ENCODE results near the gene NFIX. TPM values are rescaled to one million over a fixed set of nuclear protein-coding genes. Genes with fewer than 3 reads are reported as not detected.

Gene NFIX
- 135 and 155 TPM in 2 replicates for total RNA-seq

DNA sequence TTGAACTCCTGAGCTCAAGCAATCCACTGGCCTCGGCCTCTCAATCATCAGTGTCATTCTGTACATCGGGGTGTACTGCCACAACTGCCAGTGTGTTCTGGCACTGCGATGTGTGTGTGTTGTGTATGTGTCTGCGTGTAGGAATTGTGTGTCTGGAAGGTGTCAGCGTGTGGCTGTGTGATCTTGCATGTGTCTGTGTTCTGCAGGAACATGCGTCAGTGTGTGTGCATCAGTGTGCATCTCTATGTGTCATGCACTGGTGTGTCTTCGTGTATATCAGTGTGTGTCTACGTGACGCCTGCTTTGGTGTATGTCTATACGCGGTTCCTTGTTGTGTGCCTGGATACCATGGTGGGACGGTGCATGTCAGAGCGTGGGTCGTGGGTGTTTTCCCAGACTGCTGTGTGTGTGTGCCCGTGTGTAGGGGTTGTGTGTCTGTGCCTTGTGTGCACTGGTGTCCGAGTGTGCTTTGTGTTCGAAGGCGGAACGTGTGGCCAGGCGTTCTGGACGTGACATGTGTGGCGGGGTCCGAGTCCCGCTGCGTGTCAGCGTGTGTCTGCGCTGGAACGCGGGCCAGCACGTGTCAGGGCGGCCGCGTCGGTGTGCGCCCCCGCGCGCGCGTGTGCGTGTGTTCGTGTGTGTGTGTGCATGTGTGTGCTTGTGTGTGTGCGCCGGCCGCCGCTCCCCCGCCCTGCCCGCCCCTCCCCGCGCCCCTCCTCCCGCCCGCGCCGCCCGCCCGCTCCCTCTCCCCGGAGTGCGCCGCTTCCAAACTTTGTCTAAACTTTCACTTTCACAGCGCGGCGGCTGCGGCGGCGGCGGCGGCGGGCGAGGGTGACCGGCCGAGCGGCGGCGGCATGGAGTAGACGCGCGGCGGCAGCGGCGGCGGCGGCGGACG is at the start of gene NFIX:
TSS of gene NFIX (plus strand) at position 775 of the 895 bp plus-strand sequence. CDS start 363 bp downstream, outside the sequence.

DNA sequence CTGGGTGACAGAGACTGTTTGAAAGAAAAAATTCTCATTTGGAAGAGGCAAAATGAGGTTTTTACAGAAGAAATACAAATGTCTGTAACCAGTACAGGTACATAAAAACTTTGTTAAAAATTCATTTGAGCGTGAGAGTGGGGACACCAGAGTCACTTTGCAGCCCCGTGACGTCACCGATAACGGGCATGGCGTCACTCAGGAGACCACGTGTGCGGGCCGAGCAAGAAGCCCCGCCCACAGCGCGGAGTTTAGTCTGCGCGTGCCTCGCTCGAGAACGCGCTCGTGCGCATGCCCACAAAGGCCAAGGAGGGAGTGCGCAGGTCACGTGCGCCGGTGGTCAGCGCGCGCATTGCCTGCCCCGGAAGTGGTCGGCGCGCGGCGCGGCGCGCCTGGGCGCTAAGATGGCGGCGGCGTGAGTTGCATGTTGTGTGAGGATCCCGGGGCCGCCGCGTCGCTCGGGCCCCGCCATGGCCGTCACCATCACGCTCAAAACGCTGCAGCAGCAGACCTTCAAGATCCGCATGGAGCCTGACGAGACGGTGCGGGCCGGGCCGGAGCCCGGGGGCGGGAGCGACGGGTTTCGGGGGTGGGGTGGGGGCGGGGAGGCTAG is 49.7 kb upstream of the NFIX start, which contains the start of gene RAD23A:
TSS of gene RAD23A (plus strand) at position 384 of the 613 bp plus-strand sequence. CDS start at position 471, 87 bp downstream.

DNA sequence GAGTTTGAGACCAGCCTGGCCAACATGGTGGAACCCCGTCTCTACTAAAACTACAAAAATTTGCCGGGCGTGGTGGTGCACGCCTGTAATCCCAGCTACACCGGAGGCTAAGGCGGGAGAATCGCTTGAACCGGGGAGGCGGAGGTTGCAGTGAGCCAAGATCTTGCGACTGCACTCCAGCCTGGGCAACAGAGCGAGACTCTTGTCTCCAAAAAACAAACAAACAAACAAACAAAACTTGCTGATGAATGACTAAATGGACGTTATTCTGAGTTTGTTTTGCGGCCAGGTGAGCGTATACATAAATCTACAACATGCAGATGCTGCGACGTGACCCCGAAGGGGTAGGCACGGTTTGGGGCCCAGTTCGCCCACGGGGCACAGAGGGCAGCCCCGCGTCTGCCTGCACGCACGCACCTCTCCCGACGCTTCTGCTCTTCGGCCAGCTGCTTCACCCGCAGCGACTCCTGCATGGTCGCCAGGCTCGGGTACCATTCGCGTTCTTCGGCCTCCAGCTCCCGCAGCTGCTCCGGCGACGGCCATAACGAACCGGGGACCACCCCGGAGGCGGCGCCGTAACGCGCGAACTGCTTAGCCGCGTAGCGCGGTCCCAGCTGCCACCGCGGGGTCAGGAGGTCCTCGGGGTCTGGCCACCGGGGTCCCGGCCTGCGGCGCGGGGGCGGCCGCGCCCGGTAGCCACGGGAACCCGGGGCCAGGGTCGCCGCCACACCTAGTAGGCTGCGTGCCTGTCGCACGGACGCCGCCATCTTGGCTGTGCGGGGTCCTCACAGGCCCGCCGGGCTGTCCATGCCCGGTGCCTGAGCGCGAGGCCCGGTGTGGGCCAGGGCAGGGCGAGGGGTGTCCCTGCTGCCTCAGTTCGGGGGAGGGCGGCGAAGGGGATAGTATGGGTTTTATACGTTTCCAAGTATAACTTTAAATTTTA is 38.6 kb upstream of the NFIX start, which contains the start of gene GADD45GIP1:
TSS of gene GADD45GIP1 (minus strand) at position 778 of the 943 bp plus-strand sequence. CDS start at position 767, 11 bp downstream.

GRCh38 chr19:12969292-12969988 is 25.8 kb upstream of the NFIX start, which contains the start of gene DAND5:
DAND5 (plus strand) TSS chr19:12969576; CDS start chr19:12969661, 85 bp downstream.

DNA sequence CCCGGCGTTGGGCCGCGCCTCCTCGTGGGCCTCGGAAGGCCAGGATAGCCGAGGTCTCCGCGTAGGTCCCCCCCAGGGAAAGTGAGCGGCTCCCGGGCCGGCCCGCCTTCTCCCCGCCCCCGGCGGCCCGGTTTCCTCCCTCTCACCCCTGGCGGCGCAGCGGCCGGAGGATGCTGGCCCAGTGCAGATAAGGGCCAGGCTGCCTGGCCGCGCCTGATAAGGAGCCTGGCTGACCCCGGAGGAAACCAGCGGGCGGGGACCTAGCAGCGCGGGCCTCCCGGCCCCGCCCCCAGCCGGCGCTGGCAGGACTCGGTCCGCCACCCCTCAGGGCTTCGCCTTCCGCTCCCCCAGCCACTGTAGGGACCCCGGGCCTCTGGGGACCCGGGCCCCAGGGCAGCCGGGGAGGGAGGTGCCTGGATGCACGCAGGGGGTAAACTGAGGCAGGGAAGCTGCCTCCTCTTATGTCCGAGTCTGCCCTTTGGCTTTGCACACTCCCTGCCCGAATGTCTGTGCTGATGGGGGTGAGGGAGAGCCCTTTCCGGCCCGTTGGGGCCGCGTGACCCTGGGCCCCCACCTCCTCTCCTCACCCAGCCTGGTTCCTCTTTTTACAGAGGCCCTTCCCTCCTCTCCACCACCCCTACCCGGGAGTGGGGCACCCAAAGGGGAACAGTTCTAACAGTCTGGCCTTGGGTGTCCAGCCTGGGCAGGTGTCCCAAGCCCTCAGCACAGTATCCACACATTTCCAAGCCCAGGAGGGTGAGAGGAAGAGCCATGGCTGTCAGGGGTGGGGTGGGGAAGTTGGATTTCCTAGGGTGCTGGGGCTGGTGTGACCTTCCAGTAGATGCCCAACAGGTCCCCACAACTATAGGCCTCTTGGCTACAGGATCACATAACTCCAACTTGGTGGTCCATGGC is 107.6 kb downstream of the NFIX start, which contains the start of gene LYL1:
TSS of gene LYL1 (minus strand) at position 193 of the 915 bp plus-strand sequence. CDS start 1,687 bp downstream, outside the sequence.

DNA sequence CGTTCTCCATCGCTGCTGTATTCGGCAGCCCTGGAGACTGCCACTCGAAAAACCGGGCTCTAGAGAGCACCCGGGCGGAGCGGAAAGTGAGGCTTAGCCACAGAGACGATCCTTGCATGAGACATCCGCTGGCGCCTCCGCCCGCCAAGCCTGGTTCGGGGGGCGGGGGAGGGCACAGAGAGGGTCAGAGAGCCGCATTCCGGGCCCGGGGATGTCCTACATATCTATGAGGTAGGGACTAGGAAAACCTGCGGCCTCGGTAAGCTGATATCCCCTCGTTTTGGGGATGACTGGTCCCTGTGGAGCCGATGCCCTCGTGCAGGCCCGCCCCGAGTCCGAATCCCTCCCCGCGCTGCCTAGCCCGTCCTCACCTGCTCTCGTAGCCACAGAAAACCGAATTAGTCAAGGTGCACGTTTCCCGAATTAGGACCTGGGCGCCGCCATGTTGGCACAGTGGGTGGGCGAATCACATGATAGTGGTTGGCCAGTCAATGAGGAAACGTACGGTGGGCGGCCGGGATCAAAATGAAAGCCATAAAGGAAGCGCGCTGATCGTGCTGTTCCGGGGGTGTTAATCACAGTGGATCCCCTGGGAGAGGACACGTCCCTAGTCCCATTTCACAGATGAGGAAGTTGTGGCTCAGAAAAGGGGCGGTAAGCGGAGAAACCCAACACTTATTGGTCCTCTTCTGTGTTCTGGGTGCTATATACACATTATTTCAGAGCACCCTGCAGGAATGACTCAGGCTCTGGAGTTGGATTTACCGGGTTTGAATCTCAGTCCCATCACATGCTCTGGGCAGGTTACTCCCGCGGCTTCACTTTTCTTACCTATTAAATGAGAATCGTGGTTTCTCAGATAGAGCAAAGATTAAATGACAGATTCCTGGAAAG is 121.3 kb downstream of the NFIX start, which contains the start of gene TRMT1:
TSS of gene TRMT1 (minus strand) at position 459 of the 894 bp plus-strand sequence. CDS start at position 118, 341 bp downstream.

GRCh38 chr19:13117772-13118423 is 122.6 kb downstream of the NFIX start, which contains the start of gene NACC1:
NACC1 (plus strand) TSS chr19:13118264; CDS start chr19:13135208, 16,944 bp downstream.

Other genes with a start within 250 kb of the NFIX start
- gene BEST2, start 243.7 kb upstream of the NFIX start, total RNA-seq = not detected in 2 replicates
- gene HOOK2, start 219.9 kb upstream of the NFIX start, total RNA-seq = 18.3 and 18.8 TPM in 2 replicates
- gene JUNB, start 204.0 kb upstream of the NFIX start, total RNA-seq = 175 and 240 TPM in 2 replicates
- 140 TPM in 2 replicates for gene PRDX2, start 193.7 kb upstream of the NFIX start, total RNA-seq
- gene THSD8, start 193.4 kb upstream of the NFIX start, total RNA-seq = not detected in 2 replicates
- gene RNASEH2A, start 188.9 kb upstream of the NFIX start, total RNA-seq = 3.7 and 6.2 TPM in 2 replicates
- gene RTBDN, start 160.9 kb upstream of the NFIX start, total RNA-seq = not detected in 2 replicates
- 0.16 and 0.36 TPM in 2 replicates for gene MAST1, start 157.0 kb upstream of the NFIX start, total RNA-seq
- 32.3 and 33.5 TPM in 2 replicates for gene DNASE2, start 114.0 kb upstream of the NFIX start, total RNA-seq
- not detected in 2 replicates for gene KLF1, start 108.3 kb upstream of the NFIX start, total RNA-seq
- gene GCDH, start 104.3 kb upstream of the NFIX start, total RNA-seq = 28.9 and 41.5 TPM in 2 replicates
- gene SYCE2, start 76.2 kb upstream of the NFIX start, total RNA-seq = 0.24 TPM in 1 of 2 replicates, not detected in the other
- gene FARSA, start 61.8 kb upstream of the NFIX start, total RNA-seq = 44.5 and 46.8 TPM in 2 replicates
- gene CALR, start 56.9 kb upstream of the NFIX start, total RNA-seq = 2,301 and 2,540 TPM in 2 replicates
- gene RAD23A, start 49.6 kb upstream of the NFIX start, total RNA-seq = 94.6 and 95.3 TPM in 2 replicates
- 12.0 and 17.6 TPM in 2 replicates for gene GADD45GIP1, start 38.3 kb upstream of the NFIX start, total RNA-seq
- 0.65 and 0.85 TPM in 2 replicates for gene DAND5, start 25.9 kb upstream of the NFIX start, total RNA-seq
- 0.36 and 0.81 TPM in 2 replicates for gene LYL1, start 107.4 kb downstream of the NFIX start, total RNA-seq
- gene TRMT1, start 121.3 kb downstream of the NFIX start, total RNA-seq = 28.2 and 30.0 TPM in 2 replicates
- gene NACC1, start 122.8 kb downstream of the NFIX start, total RNA-seq = 56.5 and 75.8 TPM in 2 replicates
- 49.5 and 58.2 TPM in 2 replicates for gene STX10, start 154.9 kb downstream of the NFIX start, total RNA-seq
- gene IER2, start 154.9 kb downstream of the NFIX start, total RNA-seq = 32.1 and 36.2 TPM in 2 replicates